GM21717 (cell line): Measurements from ENCODE around the gene FOXP4.

Experiments used
- ATAC-seq: cut with Tn5 transposase; IDR thresholded peaks from one replicate; pipeline ENCODE4 v1.9.1; 2021; ENCODE audit warnings: mild to moderate bottlenecking, moderate library complexity; ENCODE audit not compliant: unreplicated experiment

FOXP4 gene, protein sequence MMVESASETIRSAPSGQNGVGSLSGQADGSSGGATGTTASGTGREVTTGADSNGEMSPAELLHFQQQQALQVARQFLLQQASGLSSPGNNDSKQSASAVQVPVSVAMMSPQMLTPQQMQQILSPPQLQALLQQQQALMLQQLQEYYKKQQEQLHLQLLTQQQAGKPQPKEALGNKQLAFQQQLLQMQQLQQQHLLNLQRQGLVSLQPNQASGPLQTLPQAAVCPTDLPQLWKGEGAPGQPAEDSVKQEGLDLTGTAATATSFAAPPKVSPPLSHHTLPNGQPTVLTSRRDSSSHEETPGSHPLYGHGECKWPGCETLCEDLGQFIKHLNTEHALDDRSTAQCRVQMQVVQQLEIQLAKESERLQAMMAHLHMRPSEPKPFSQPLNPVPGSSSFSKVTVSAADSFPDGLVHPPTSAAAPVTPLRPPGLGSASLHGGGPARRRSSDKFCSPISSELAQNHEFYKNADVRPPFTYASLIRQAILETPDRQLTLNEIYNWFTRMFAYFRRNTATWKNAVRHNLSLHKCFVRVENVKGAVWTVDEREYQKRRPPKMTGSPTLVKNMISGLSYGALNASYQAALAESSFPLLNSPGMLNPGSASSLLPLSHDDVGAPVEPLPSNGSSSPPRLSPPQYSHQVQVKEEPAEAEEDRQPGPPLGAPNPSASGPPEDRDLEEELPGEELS

DNA sequence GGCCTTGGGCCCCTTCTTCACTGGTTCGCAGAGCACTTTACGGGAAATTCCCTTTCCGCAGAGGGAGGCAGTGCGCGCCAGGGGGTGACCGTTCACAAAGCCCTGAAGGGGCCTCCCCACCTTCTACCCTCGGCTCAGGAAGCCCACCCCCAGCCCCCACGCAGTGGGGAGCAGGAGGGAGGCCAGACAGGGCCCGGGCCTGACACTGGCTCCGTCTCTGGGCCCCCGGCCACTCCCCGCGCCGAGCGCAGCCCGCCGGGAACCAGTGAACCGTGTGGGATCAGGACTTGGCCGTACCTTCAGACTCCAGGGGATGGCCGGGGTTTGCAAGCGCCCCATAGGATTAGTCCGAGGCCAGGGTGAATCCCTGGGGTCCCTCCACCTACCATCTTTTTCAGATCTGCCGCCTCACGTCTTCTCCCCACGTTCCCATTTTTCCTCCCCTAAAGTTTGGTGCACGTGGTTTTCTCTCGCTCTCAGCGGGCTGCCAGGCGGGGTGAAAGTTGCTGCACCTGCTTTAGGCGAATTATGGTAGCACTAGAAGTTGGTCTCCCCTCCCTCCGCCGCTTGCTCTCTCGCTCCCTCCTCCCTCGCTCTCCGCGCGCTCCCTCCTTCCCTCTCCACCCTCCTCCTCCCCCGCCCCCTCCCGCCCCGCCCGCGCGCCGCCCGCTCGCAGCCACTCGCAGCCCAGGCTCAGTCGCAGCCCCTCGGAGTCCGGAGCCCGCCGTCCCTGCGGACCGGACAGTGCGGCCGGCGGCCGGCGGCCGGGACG lies at the start of gene FOXP4:
FOXP4 (plus strand) TSS at position 679 of the 772 bp plus-strand sequence. CDS start 19,380 bp downstream, outside the sequence.
- peak; percentile 72 for ATAC-seq

DNA sequence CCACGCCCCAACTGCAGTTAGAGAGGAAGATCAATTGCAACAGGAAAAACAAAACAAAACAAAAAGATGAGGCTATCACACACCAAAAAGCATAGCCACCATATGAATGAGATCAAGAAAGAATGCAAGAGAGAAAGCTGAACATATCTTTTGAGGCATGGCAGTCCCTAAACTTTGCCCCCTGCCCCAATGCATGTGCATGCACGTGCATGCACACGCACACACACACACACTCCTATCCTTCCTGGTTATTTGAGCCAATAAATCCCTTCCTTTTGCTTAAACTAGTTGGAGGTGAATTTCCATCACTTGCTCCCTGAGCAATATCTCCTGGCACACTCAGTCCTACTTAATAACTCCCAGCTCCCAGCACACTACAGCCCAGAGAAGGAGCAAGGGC lies 48.6 kb upstream of the FOXP4 start:
- no peak for ATAC-seq

DNA sequence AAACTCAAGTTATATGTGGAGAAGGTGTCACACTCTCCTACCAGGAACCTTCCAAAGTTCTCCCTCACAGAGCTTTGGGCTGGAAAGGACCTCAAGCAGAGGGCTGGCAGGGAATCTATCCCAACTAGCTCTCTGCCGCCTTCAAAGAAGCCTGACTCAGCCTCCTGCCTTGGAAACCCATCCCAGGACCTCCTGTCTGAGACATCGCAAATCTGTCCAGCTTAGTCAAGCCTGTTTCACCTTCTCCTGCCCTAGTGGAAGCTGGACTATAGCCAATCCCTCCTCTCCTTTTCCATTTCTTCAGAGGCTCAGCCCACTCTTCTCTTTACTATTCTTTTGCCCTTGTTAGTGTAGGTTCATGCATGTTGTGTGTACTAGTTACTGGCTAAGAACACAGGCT lies 48.2 kb upstream of the FOXP4 start:
- no peak for ATAC-seq

DNA sequence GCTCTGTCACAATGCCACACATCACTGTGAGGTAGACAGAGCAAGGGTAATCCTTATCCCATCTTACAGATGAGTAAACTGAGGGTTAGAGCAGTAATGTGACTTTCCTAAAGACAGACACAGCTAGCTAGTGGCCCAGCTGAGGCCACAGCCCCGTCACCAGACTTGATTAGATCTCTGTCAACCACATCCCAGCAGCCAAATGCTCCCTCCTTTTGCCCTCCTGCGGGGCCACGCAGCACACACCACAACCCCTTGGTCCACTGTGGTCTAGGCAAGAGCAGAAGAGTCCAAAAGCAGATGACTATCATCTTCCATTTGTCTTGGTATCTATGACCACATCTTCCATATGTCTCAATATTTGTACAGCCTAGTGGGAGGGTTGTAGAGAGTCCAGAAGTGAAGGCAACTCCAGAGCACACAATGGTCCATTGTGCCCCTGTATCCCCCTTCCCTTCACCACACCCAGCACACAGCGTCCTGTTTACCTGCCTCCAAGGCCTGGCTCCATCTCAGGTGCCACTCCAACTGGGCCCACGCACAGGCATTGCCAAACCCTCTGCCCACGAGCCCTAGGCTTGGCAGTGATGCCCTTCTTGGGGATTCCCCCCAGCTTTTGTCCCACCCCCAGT lies 47.1 kb upstream of the FOXP4 start:
- ATAC-seq: no peak

DNA sequence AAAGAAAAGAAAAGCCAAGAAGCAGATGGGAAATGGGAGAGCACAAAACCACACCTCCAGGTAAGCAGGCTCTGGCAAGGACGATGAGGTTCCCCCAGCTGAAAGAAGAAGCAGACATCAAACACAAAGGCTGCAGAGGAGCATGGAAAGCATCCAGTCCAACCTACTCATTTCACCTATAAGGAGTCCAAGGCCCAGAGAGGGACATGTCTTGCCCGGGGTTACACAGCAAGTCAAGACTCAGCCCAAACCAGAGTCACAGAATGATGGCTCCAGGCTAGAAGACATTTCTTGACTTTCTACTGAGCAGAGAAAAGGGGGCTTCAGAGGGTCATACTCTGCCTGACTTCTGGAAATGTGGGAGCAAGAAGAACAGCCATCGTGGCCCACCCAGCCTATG lies 45.6 kb upstream of the FOXP4 start:
- ATAC-seq: no peak

DNA sequence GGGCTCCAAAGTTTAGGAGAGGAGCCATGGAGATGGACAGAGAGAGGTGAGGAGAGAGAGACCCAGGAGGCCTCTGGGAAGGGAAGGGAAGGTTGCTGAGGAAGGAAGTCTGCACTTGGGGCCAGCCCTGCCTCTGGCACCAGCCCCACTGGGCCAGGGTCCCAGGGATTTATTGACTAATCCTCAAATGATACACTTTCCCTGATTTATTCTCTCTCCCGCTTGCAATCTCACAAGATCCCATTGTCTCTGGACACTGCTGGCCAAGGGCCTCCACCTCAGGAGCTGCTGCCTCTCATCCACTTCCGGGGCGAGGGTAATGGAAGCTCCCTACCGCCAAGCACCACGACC lies 43.6 kb upstream of the FOXP4 start:
- ATAC-seq: no peak

DNA sequence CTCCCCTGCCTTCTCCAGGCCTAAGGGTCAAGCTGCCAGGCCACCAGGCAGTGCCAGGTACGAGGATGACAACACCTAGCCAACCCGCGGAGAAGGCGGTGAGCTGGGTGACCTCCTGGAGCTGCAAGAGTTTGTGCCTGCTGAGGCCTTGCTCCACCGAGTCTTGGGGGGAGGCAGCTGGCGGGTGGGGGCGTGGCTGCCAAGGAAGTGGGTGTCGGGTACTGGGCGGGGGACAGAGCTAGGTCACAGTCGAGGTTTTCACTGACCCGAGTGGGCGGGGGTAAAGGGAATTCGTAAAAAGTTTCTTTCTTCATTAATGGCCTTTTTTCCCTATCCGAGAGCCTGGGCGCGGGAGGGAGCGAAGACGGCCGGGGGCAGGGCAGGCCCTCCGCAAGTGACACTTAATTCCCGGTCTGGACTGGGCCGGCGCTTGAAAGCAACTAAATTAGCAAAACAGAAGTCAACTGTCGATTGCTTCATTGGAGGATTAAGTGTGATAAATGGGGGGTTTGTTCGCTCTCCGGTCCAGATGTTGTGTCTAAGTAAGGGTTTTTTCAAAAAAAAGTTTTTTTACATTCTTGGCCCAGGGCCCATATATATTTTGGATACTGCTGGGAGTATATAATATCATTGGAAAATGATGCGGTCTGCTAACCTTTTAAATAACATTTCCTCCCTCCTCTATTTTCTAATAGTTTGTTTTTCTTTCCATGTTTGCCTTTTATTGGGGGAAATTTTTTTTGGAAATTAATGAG lies 43.1 kb upstream of the FOXP4 start:
- ATAC-seq: no peak

DNA sequence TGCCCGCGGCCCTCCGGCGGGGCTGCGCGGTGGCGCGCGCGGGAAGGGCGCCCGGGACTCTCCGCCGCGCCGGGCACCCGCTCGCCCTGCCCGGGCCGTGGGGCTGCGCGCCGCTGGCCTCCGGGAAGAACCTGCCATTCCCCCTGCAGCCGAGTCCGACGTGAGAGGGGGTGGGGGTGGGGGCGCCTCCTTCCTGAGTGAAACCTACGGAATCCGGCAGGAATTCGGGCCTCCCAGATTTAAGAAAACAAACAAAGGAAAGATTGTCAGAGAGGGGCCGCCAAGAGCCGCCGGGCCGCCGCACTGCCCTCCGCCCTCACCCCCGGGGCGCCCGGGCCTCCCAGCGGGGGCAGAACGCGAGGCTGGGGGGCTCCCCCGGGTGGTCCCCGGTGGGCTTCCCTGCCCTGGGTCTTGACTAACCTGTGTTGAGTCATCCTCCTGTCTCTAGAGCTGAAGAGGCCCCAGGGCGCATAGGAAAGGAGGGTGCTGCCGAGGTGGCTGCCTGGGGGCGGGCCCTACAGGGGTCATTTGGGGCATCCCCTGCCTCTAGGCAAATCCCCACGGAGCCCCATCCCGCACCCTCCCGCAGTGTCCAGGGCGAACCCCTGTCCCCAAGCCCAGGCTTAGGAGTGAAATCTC lies 42.2 kb upstream of the FOXP4 start:
- ATAC-seq: no peak

DNA sequence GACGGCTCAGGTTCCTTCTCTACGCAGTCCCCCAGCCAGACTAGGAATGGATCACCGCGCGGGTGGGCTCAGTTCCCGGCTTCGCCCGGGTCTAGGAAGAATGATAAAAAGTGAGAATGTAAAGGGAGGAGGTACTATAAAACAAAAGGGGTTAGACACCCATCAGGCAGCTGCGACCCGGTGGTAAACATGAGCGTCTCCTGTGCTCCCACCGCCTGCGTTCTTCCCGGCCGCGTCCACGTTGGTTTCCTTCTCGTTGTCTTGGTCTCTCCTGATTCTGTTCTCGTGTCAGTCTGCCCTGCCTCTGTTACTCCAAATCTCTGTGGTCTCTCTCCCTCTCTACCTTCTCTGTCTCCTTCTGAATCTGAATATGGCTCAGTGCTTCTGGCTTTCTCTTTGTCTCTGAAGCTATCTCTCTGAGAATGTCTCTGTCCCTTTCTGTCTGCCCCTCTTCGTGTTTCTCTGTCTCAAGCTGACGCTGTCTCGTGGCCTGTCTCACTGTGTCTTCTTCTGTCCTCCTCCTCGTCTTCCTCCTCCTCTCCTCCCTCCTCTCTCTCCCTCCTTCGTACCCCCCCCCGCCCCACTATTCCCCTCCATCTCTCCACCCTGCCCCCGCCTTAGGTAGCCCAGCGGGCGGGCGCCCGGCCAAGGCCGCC lies 41.6 kb upstream of the FOXP4 start:
- ATAC-seq: no peak

DNA sequence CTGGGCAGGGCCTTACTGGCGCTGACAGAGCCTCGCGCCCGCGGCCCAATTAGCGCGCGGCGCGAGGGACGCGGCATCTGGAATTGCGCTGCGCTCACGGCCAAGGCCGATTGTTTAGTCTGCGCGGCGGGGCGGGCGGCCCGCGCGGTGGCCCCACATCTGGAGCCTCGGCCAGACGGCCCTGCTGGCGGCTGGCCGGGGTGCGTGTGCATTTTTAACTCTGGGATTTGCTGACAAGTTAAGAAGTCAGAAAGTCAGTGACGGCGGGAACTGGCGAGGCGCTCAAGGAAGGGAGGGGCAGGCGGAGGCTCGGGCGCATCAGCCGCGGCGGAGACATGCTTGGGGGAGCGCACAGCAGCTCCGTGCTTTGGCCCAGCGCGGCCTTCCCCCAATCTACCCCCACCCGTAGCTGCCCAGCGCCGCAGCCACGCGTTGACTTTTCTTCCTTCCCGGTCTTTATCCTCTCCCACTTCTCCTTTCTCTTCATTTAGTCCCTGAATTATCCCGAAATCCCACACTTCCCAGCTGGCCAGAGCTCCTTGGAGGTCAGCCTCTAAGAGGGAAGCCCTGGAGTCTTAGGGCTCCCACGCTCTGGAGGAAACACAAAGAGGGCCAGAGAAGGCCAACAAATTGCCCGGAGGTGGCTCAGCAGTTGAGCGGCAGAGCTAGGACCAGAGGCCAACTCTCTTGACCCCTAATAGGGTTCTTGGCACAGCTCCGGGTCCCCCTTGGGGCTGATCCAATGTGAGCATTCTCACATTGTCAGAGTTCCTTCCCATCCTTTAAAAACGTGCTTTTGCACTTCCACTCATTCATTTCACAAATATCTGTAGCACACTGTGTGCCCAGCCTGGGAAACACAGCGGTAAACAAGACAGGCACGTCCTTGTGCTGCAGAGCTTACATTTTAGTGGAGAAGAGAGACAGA lies 40.8 kb upstream of the FOXP4 start:
- ATAC-seq: no peak

DNA sequence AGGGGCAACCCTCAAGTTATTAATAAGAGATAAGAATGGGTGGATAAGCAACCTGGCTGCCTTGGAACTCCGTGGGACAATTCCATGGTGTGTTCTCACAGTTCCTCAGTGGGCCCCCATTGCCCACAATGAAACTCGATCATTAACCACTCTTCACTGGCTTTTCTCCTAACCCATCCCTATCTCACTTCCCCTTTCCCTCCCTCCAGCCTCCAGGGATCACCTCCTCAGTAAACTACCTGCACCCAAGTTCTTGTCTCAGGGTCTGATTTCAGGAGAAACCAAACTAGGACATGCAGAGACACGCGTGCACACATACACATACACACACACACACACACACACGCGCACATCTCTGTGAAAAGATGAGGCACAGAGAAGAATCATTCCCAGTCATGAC lies 37.7 kb upstream of the FOXP4 start:
- ATAC-seq: no peak

DNA sequence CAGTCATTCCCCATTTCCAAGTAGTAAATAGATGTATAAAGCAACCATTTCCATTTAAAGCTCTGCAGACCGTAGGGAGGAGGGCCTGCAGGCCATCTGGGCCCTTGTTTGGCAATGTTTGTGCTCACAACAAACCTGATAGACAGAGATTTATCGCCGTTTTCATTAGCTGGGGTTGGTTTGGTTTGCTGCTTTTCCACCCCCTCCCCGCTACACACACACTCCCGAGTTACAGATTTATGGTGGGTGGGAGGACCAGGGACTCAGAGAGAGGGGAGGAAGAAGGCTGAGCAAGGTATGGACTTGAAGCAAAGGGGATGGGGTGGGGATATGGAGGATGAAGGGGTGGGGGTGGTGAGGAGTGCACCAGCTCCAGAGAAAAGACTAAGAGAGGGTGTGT lies 36.6 kb upstream of the FOXP4 start:
- no peak for ATAC-seq

DNA sequence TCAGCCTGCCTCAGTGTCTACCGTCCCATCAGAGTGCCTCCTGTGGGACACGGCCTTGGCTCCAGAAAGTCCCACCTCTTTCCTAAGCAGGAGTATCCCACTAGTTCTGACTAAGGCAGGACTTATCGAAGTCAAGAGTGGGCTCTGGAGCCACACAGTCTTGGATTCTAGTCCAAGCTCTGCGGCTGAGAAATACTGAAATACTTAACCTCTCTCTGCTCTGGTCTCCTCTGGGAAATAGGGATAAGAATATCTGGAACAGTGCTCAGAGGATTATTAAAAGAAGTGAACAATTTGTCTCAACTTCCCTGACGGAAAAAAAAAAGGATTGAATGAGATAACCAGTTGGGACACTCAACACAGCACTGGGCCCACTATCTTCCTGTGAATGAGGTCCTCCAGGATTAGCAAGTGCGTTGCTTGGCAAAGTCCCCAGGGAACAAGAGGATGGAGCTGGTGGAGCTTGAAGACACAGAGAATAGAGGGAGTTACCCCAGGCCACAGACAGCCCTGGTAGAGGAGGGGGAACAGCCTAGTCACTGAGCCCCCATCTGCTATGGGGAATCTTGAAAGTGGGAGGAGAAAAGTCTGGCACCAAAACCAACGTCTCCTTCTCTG lies 34.6 kb upstream of the FOXP4 start:
- ATAC-seq: no peak

DNA sequence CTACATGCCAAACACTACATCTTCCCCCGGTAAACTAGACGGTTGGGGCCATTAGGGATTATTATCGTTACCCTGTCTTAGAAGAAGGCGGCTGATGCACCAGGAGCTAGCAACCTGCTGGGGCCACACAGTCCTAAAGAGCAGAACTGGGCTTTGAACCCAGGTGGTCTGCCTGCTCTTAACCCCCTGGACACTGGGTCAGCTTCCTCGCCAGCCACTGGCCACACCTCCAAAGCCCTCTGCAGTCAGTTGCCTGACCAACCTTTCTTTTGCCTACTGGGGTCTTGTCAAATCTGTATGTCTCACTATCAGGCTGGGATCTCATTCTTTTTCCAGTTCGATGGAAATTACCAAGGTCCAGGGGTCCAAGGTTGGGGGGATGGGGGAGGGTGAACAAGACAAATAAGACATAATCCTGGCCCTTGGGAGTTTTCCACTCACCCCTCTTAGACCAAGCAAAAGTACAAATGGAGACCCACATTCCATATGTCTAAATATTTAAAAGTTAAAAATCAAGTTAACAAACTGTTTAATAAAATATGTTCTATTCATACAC lies 34.0 kb upstream of the FOXP4 start:
- ATAC-seq: no peak

DNA sequence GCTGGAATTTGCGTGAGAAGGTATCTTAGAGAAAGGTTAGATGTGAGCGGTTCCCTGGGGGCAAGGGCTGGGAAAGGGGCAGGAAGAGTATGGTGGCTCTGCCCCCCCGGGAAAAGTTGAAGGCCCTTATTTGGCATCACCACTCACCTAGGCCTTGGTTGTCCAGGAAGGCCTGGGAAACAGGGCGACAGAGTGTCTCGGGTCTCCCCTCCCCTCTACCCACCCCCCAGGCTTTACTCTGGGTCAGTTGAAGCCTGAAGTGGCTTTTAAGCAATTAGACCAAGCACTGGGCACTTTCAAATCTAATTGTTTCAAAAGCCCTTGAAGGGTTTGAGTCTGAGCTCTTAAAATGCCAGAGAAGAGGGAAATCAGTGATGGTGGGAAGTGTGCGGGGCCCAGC lies 30.2 kb upstream of the FOXP4 start:
- no peak for ATAC-seq

DNA sequence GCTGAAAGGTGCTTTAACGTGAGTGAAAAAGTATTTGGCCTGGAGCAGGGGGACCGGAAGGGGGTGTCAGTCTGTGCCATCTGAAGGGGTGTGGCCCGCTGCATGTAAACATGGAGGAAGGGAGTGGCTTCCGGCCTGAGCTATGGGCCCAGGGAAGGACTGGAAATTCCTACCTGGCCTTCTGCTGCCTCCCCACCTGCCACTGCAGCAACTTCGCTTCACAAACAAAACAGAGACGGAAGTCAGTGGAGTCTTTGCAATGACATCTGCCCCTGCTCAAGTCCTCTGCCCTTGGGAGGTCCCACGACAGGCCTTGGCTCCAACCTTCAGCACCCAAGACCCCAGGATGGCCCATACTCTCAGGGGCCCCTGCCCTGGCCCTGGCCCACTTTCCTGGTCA lies 28.1 kb upstream of the FOXP4 start:
- ATAC-seq: no peak

DNA sequence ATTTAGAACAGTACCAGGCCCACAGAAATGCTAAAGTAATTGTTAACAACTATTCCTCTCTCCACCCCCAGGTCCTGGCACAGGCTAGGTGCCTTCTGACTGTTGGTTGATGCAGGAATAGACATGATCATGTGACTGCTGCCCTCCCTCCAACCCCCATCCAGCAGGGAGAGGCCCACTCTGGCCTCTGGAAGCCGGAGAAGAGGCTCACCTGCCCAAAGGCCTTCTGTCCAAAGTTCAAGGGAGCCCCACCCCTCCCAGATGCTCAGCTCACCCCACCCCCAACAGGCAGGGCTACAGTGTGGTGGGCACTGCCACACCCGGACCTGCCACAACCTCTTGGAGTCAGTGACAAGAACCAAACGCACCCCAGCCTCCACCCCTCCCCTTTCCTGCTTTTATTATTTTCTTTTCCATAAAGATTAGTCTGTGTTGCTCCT lies 26.9 kb upstream of the FOXP4 start:
- ATAC-seq: no peak
